Endothelial cell of umbilical vein (primary cell): ENCODE measurements around the gene GALNT17. TPM values are rescaled to one million over a fixed set of nuclear protein-coding genes. Genes with fewer than 3 reads are reported as not detected.

Experiments used
- BruUV-seq: library from RNA; stranded (reverse); fragments of 400-500 nt; replicated peaks from 2 replicates; lab custom pipeline; 2021; lab: Mats Ljungman, UMichigan
- CTCF ChIA-PET: fragments of 300-600, 350-600 bp; sonication (Branson Sonifier 250); formaldehyde crosslinking; loops from one replicate; lab custom pipeline; 2021; ENCODE audit warnings: antibody characterized with exemption, inconsistent platforms; lab: Charles Lee
- POLR2A ChIA-PET: fragments of 300-600, 350-600 bp; sonication (Branson Sonifier 250); formaldehyde crosslinking; loops from one replicate; lab custom pipeline; 2021; ENCODE audit warnings: antibody characterized with exemption, inconsistent platforms; lab: Charles Lee
- DNase-seq: peaks from one replicate; pipeline ENCODE4 v3.0.0-alpha.2; 2011; ENCODE audit warnings: low read depth, low spot score
- FAIRE-seq: peaks from 2 replicates; lab custom pipeline; 2011; peaks lifted over from hg19 to GRCh38; lab: Jason Lieb, UNC
- H2AFZ ChIP-seq: 2 replicates; pipeline ENCODE4 v1.6.0; 2012; ENCODE audit warnings: low read depth, low read length, control low read depth, inconsistent platforms
- H3K27ac ChIP-seq: 2 replicates; pipeline ENCODE4 v1.5.1; 2011; ENCODE audit warnings: low read depth, mild to moderate bottlenecking, control low read depth, low read length, moderate library complexity; ENCODE audit not compliant: insufficient read depth
- H3K27me3 ChIP-seq, 2 experiments: 2 replicates each; pipeline versions ENCODE4 v1.6.0 to v1.6.1; 2011; ENCODE audit warnings: low read length in 2 of 2, mixed read lengths in 1 of 2; ENCODE audit not compliant: control insufficient read depth in 2 of 2, insufficient read depth in 2 of 2
- H3K36me3 ChIP-seq, 2 experiments: 2 replicates in 1 of 2; 3 replicates in 1 of 2; pipeline ENCODE4 v1.5.1; 2011; ENCODE audit warnings: low read length in 2 of 2, mild to moderate bottlenecking in 1 of 2, moderate library complexity in 1 of 2; ENCODE audit not compliant: control insufficient read depth in 2 of 2, insufficient read depth in 2 of 2; ENCODE audit errors: extremely low read depth in 1 of 2
- H3K4me1 ChIP-seq: 3 replicates; pipeline ENCODE4 v1.5.1; 2011; ENCODE audit warnings: mild to moderate bottlenecking, low read length; ENCODE audit not compliant: control insufficient read depth, insufficient read depth; ENCODE audit errors: extremely low read depth
- H3K4me2 ChIP-seq: 2 replicates; pipeline ENCODE4 v1.6.1; 2011; ENCODE audit warnings: low read length, control low read depth, mixed read lengths; ENCODE audit not compliant: insufficient read depth
- H3K4me3 ChIP-seq, 3 experiments: fragments of 200-600 bp in 1 of 3; sonication (generic), shearing (Covaris generic) in 1 of 3; replicated peaks in 1 of 3; 2 replicates each; pipeline ENCODE4 v1.5.1; 2011 to 2016; ENCODE audit warnings: control low read depth in 3 of 3, low read length in 3 of 3, mild to moderate bottlenecking in 2 of 3, inconsistent platforms in 1 of 3, low read depth in 1 of 3, moderate library complexity in 1 of 3; ENCODE audit not compliant: insufficient read depth in 1 of 3
- H3K79me2 ChIP-seq: 2 replicates; pipeline ENCODE4 v1.6.0; 2012; ENCODE audit warnings: low read length, inconsistent platforms; ENCODE audit not compliant: control insufficient read depth, insufficient read depth
- H3K9ac ChIP-seq: replicated peaks from 2 replicates; pipeline ENCODE3; 2011; ENCODE audit warnings: low read length, control low read depth; ENCODE audit not compliant: insufficient read depth; ENCODE audit errors: extremely low read depth
- H3K9me1 ChIP-seq: replicated peaks from 3 replicates; pipeline ENCODE4 v1.6.0; 2011; ENCODE audit warnings: mild to moderate bottlenecking, low read length; ENCODE audit not compliant: control insufficient read depth, insufficient read depth; ENCODE audit errors: extremely low read depth
- H3K9me3 ChIP-seq: replicated peaks from 2 replicates; pipeline ENCODE4 v1.5.1; 2012; ENCODE audit warnings: low read length, inconsistent platforms; ENCODE audit not compliant: control insufficient read depth, insufficient read depth
- H4K20me1 ChIP-seq: replicated peaks from 2 replicates; pipeline ENCODE3; 2011; ENCODE audit warnings: mild to moderate bottlenecking, low read length; ENCODE audit not compliant: control insufficient read depth, insufficient read depth; ENCODE audit errors: extremely low read depth
- CTCF ChIP-seq, 2 donors: IDR thresholded peaks; 1 replicate in 1 of 2; 2 replicates in 1 of 2; pipeline ENCODE4 v1.5.1; 2011; ENCODE audit warnings: low read length in 2 of 2, mild to moderate bottlenecking in 2 of 2, moderate library complexity in 2 of 2, control low read depth in 1 of 2, inconsistent platforms in 1 of 2, low read depth in 1 of 2; ENCODE audit not compliant: insufficient read depth in 1 of 2; ENCODE audit errors: extremely low read depth in 1 of 2
- EZH2 ChIP-seq: IDR thresholded peaks from 2 replicates; pipeline ENCODE4 v1.6.1; 2012; ENCODE audit warnings: borderline replicate concordance, low read depth, mild to moderate bottlenecking, moderate library complexity, low read length, inconsistent platforms; ENCODE audit not compliant: severe bottlenecking
- FOS ChIP-seq: IDR thresholded peaks from 2 replicates; pipeline ENCODE4 v1.6.1; 2011; ENCODE audit warnings: mild to moderate bottlenecking, low read length, moderate library complexity, borderline replicate concordance; ENCODE audit not compliant: insufficient read depth
- GATA2 ChIP-seq: IDR thresholded peaks from 2 replicates; pipeline ENCODE4 v1.7.0; 2011; ENCODE audit warnings: low read depth, mild to moderate bottlenecking, moderate library complexity, mixed read lengths, low read length; ENCODE audit not compliant: insufficient read length, insufficient read depth
- JUN ChIP-seq: IDR thresholded peaks from 2 replicates; pipeline ENCODE4 v1.6.1; 2011; ENCODE audit warnings: borderline replicate concordance, low read depth; ENCODE audit not compliant: insufficient read length, insufficient read depth
- MAX ChIP-seq: IDR thresholded peaks from 2 replicates; pipeline ENCODE4 v1.6.1; 2011; ENCODE audit not compliant: insufficient read depth, insufficient read length
- MYC ChIP-seq: IDR thresholded peaks from one replicate; pipeline ENCODE4 v1.6.1; 2011; ENCODE audit warnings: mild to moderate bottlenecking, low read depth, low read length
- POLR2A ChIP-seq: IDR thresholded peaks from 2 replicates; pipeline ENCODE4 v1.6.1; 2012; ENCODE audit warnings: low read depth, mild to moderate bottlenecking, control low read depth, low read length
- POLR2AphosphoS5 ChIP-seq: IDR thresholded peaks from 2 replicates; pipeline ENCODE4 v1.6.1; 2012; ENCODE audit warnings: low read depth, mild to moderate bottlenecking, control low read depth, low read length, moderate library complexity; ENCODE audit not compliant: insufficient read depth
- dilution Hi-C: fragments of 300-500 bp; cut with MboI; formaldehyde crosslinking; loops from one replicate; pipeline ENCODE4 v1.15.0; 2019; ENCODE audit warnings: low sequenced_read_pairs; ENCODE audit not compliant: extremely low pct_ligation_motif_present
- intact Hi-C: fragments of 100-400 bp; cut with micrococcal nuclease; formaldehyde crosslinking; loops from one replicate; pipeline ENCODE4 v1.10.0; 2022
- polyA plus RNA-seq, 4 experiments: library from polyadenylated mRNA; depleted of rRNA in 3 of 4; stranded (reverse) in 3 of 4; unstranded in 1 of 4; fragments of >200 nt; gene quantifications; 2 replicates each; pipeline versions ENCODE4 v1.2.1 to v1.2.3, GENCODE V29; 2011 to 2012; ENCODE audit warnings: missing spikeins in 1 of 4
- total RNA-seq: library from RNA; stranded (reverse); gene quantifications from 2 replicates; pipeline ENCODE4 v1.2.3, GENCODE V29; 2021

GALNT17 gene
- total and polyA plus RNA-seq, 2 donors (not counting 3 experiments of a cell fraction or from before 2014, with no cell fraction given) = not detected

- H3K36me3 ChIP-seq = no peaks in the 10 kb centered on the region
- ChIA-PET CTCF (no interaction called here), POLR2A (no interaction called here)
- no peak overlapping the region for H3K27ac ChIP-seq
- no peak for FAIRE-seq
- no peak for DNase-seq
- no peaks in the 10 kb centered on the region for H3K4me1 ChIP-seq
- dilution Hi-C loops = no loop called here
- no peak overlapping the region for H3K9ac ChIP-seq
- no peak overlapping the region for H2AFZ ChIP-seq
- no peak for TF ChIP-seq MAX
- no peak for TF ChIP-seq EZH2
- no peak for TF ChIP-seq GATA2
- TF ChIP-seq MYC = no peak
- intact Hi-C loops = no loop called here
- H3K9me3 ChIP-seq = no peaks in the 10 kb centered on the region
- H3K27me3 ChIP-seq = peaks cover 0 to 6% of the 10 kb centered on the region in 2 experiments
- no peaks in the 10 kb centered on the region for H3K79me2 ChIP-seq
- BruUV-seq = no TSS peak
- no peak overlapping the region for H3K4me2 ChIP-seq
- no peaks in the 10 kb centered on the region for H4K20me1 ChIP-seq
- no peak overlapping the region for H3K4me3 ChIP-seq
- no peaks in the 10 kb centered on the region for H3K9me1 ChIP-seq
These were observed 3.7 kb downstream of the GALNT17 start for GRCh38 chr7:71135663-71136062.

- FAIRE-seq (no peak), DNase-seq (no peak)
- no peaks in the 10 kb centered on the region for H3K79me2 ChIP-seq
- H3K4me3 ChIP-seq = no peak overlapping the region
- H3K27ac ChIP-seq = no peak overlapping the region
- H3K4me2 ChIP-seq = no peak overlapping the region
- POLR2A ChIA-PET = no interaction called here
- H3K9me1 ChIP-seq = no peaks in the 10 kb centered on the region
- no peaks in the 10 kb centered on the region for H3K4me1 ChIP-seq
- H3K27me3 ChIP-seq = peaks cover 0 to 4% of the 10 kb centered on the region in 2 experiments
- H3K9ac ChIP-seq = no peak overlapping the region
- H2AFZ ChIP-seq = no peak overlapping the region
- dilution Hi-C loops = no loop called here
- H3K9me3 ChIP-seq = no peaks in the 10 kb centered on the region
- no peaks in the 10 kb centered on the region for H3K36me3 ChIP-seq
- TF ChIP-seq JUN (no peak), GATA2 (no peak), POLR2A (no peak), CTCF (IDR thresholded peaks at IDR 0.05; ENCODE audit: extremely low read depth in 1 of 2, insufficient read depth in 1 of 2, low read depth in 1 of 2, low read length in 2 of 2) (no peak), FOS (no peak), MAX (no peak), POLR2AphosphoS5 (no peak), MYC (no peak), EZH2 (no peak)
- BruUV-seq = no TSS peak
- intact Hi-C loops = no loop called here
- CTCF ChIA-PET = no interaction called here
- H4K20me1 ChIP-seq = no peaks in the 10 kb centered on the region
These were observed 5.5 kb downstream of the GALNT17 start for GRCh38 chr7:71137479-71137878.
